Stimulated activated naive CD8-positive, alpha-beta T cell treated with anti-CD3 and anti-CD28 coated beads, Interleukin-15, amount 100 ng/mL, for 72 hours (primary cell): ENCODE data around the gene PSMG4.

Source experiments
- ATAC-seq: fragments of 150-1000 bp; cut with Tn5 transposase; 2 replicates; pipeline ENCODE4 v1.10.0; 2021; ENCODE audit warnings: mild to moderate bottlenecking, moderate library complexity
- DNase-seq, 2 donors: peaks; one replicate each; pipeline ENCODE4 v3.0.0; 2021 to 2022
- H3K27ac Mint-ChIP-seq, 2 donors: one replicate each; pipeline ENCODE4 v1.8.0; 2022; ENCODE audit warnings: mild to moderate bottlenecking in 2 of 2, mixed read lengths in 2 of 2, moderate library complexity in 2 of 2
- H3K27me3 Mint-ChIP-seq: one replicate; pipeline ENCODE4 v1.8.0; 2022; ENCODE audit warnings: mixed read lengths
- H3K4me1 Mint-ChIP-seq: one replicate; pipeline ENCODE4 v1.8.0; 2022; ENCODE audit warnings: mild to moderate bottlenecking, mixed read lengths
- H3K4me3 Mint-ChIP-seq, 2 donors: one replicate each; pipeline ENCODE4 v1.8.0; 2022; ENCODE audit warnings: mild to moderate bottlenecking in 2 of 2, mixed read lengths in 2 of 2, moderate library complexity in 1 of 2
- H3K9me3 Mint-ChIP-seq, 2 donors: one replicate each; pipeline ENCODE4 v1.8.0; 2022; ENCODE audit warnings: mixed read lengths in 2 of 2

Gene PSMG4

GRCh38 chr6:3258201-3258600 is 546 bp upstream of the PSMG4 start:
- H3K4me1 Mint-ChIP-seq = peaks cover 33% of the 10 kb centered on the region
- no peaks in the 10 kb centered on the region for H3K9me3 Mint-ChIP-seq
- ATAC-seq (no peak), DNase-seq (no peak)
- peaks cover 10% of the 10 kb centered on the region for H3K27me3 Mint-ChIP-seq
- no peak overlapping the region for H3K27ac Mint-ChIP-seq
- H3K4me3 Mint-ChIP-seq = peak overlapping the region in 1 of 2 donors; percentile 95

GRCh38 chr6:3259491-3259958 is 778 bp downstream of the PSMG4 start:
- peak overlapping the region; percentile 97 to 98 for H3K27ac Mint-ChIP-seq
- ATAC-seq (peak; percentile 57), DNase-seq (peak; percentile 19 to 43)
- H3K27me3 Mint-ChIP-seq = peaks cover 10% of the 10 kb centered on the region
- H3K4me1 Mint-ChIP-seq = peaks cover 46% of the 10 kb centered on the region
- no peaks in the 10 kb centered on the region for H3K9me3 Mint-ChIP-seq
- H3K4me3 Mint-ChIP-seq = peak overlapping the region; percentile 95 to 96

- Mint-ChIP-seq H3K9me3 (no peaks in the 10 kb centered on the region), H3K4me3 (peak overlapping the region; percentile 95 to 96), H3K27me3 (peaks cover 10% of the 10 kb centered on the region), H3K4me1 (peaks cover 53% of the 10 kb centered on the region), H3K27ac (peak overlapping the region in 1 of 2 donors; percentile 63)
- ATAC-seq (no peak), DNase-seq (no peak)
Observed at GRCh38 chr6:3260296-3260695, 1.5 kb downstream of the PSMG4 start.

GRCh38 chr6:3260772-3261517 is 2.2 kb downstream of the PSMG4 start:
- H3K9me3 Mint-ChIP-seq = no peaks in the 10 kb centered on the region
- DNase-seq (no peak), ATAC-seq (no peak)
- H3K27me3 Mint-ChIP-seq = peaks cover 10% of the 10 kb centered on the region
- peaks cover 53% of the 10 kb centered on the region for H3K4me1 Mint-ChIP-seq
- H3K27ac Mint-ChIP-seq = peak overlapping the region; percentile 5 to 63
- H3K4me3 Mint-ChIP-seq = peak overlapping the region; percentile 95 to 96

- H3K4me3 Mint-ChIP-seq = peak overlapping the region in 1 of 2 donors; percentile 95
- DNase-seq (no peak), ATAC-seq (no peak)
- no peaks in the 10 kb centered on the region for H3K9me3 Mint-ChIP-seq
- H3K27ac Mint-ChIP-seq = no peak overlapping the region
- H3K27me3 Mint-ChIP-seq = peaks cover 7% of the 10 kb centered on the region
- peaks cover 58% of the 10 kb centered on the region for H3K4me1 Mint-ChIP-seq
Observed at GRCh38 chr6:3261518-3261820, 2.7 kb downstream of the PSMG4 start.

- Mint-ChIP-seq H3K9me3 (no peaks in the 10 kb centered on the region), H3K27ac (peak overlapping the region in 1 of 2 donors; percentile 23), H3K4me1 (peaks cover 60% of the 10 kb centered on the region), H3K4me3 (peak overlapping the region in 1 of 2 donors; percentile 95), H3K27me3 (peaks cover 2% of the 10 kb centered on the region)
- DNase-seq (no peak), ATAC-seq (no peak)
Observed at GRCh38 chr6:3261921-3262320, 3.2 kb downstream of the PSMG4 start.

- Mint-ChIP-seq H3K4me1 (peaks cover 60% of the 10 kb centered on the region), H3K9me3 (no peaks in the 10 kb centered on the region), H3K27me3 (no peaks in the 10 kb centered on the region), H3K27ac (peak overlapping the region; percentile 9 to 36), H3K4me3 (no peak overlapping the region)
- ATAC-seq (no peak), DNase-seq (no peak)
Observed at GRCh38 chr6:3263096-3263495, 4.3 kb downstream of the PSMG4 start.

- DNase-seq (no peak), ATAC-seq (no peak)
- H3K4me3 Mint-ChIP-seq = no peak overlapping the region
- no peaks in the 10 kb centered on the region for H3K9me3 Mint-ChIP-seq
- H3K27ac Mint-ChIP-seq = peak overlapping the region in 1 of 2 donors; percentile 81
- H3K4me1 Mint-ChIP-seq = peaks cover 60% of the 10 kb centered on the region
- no peaks in the 10 kb centered on the region for H3K27me3 Mint-ChIP-seq
Observed at GRCh38 chr6:3264356-3264755, 5.6 kb downstream of the PSMG4 start.

GRCh38 chr6:3265671-3266070 is 6.9 kb downstream of the PSMG4 start:
- no peaks in the 10 kb centered on the region for H3K9me3 Mint-ChIP-seq
- no peaks in the 10 kb centered on the region for H3K27me3 Mint-ChIP-seq
- no peak overlapping the region for H3K27ac Mint-ChIP-seq
- H3K4me1 Mint-ChIP-seq = peaks cover 51% of the 10 kb centered on the region
- ATAC-seq (no peak), DNase-seq (no peak)
- H3K4me3 Mint-ChIP-seq = no peak overlapping the region

- no peak for ATAC-seq
- no peak for DNase-seq
- no peaks in the 10 kb centered on the region for H3K27me3 Mint-ChIP-seq
- no peak overlapping the region for H3K4me3 Mint-ChIP-seq
- H3K27ac Mint-ChIP-seq = no peak overlapping the region
- H3K9me3 Mint-ChIP-seq = no peaks in the 10 kb centered on the region
- peaks cover 51% of the 10 kb centered on the region for H3K4me1 Mint-ChIP-seq
Observed at GRCh38 chr6:3266170-3266569, 7.4 kb downstream of the PSMG4 start.

GRCh38 chr6:3267162-3267561 is 8.4 kb downstream of the PSMG4 start:
- Mint-ChIP-seq H3K27me3 (no peaks in the 10 kb centered on the region), H3K4me1 (peaks cover 48% of the 10 kb centered on the region), H3K27ac (no peak overlapping the region), H3K4me3 (no peak overlapping the region), H3K9me3 (no peaks in the 10 kb centered on the region)
- ATAC-seq = no peak
- no peak for DNase-seq

- peaks cover 35% of the 10 kb centered on the region for H3K4me1 Mint-ChIP-seq
- peak overlapping the region in 1 of 2 donors; percentile 28 for H3K27ac Mint-ChIP-seq
- H3K9me3 Mint-ChIP-seq = no peaks in the 10 kb centered on the region
- no peak overlapping the region for H3K4me3 Mint-ChIP-seq
- DNase-seq (no peak), ATAC-seq (no peak)
- H3K27me3 Mint-ChIP-seq = no peaks in the 10 kb centered on the region
Observed at GRCh38 chr6:3268680-3269079, 9.9 kb downstream of the PSMG4 start.

- ATAC-seq (no peak), DNase-seq (no peak)
- Mint-ChIP-seq H3K27me3 (no peaks in the 10 kb centered on the region), H3K9me3 (no peaks in the 10 kb centered on the region), H3K4me3 (no peak overlapping the region), H3K4me1 (peaks cover 34% of the 10 kb centered on the region), H3K27ac (peak overlapping the region in 1 of 2 donors; percentile 28)
Observed at GRCh38 chr6:3269281-3269975, 10.7 kb downstream of the PSMG4 start.

- H3K4me1 Mint-ChIP-seq = peaks cover 27% of the 10 kb centered on the region
- no peaks in the 10 kb centered on the region for H3K27me3 Mint-ChIP-seq
- no peaks in the 10 kb centered on the region for H3K9me3 Mint-ChIP-seq
- no peak overlapping the region for H3K4me3 Mint-ChIP-seq
- ATAC-seq = no peak
- no peak overlapping the region for H3K27ac Mint-ChIP-seq
- DNase-seq = no peak
Observed at GRCh38 chr6:3270258-3270657, 11.5 kb downstream of the PSMG4 start.

- ATAC-seq (no peak), DNase-seq (no peak)
- no peak overlapping the region for H3K4me3 Mint-ChIP-seq
- H3K27ac Mint-ChIP-seq = peak overlapping the region in 1 of 2 donors; percentile 37
- no peaks in the 10 kb centered on the region for H3K9me3 Mint-ChIP-seq
- peaks cover 20% of the 10 kb centered on the region for H3K4me1 Mint-ChIP-seq
- H3K27me3 Mint-ChIP-seq = no peaks in the 10 kb centered on the region
Observed at GRCh38 chr6:3271756-3272155, 13.0 kb downstream of the PSMG4 start.

GRCh38 chr6:3272911-3273547 is 14.3 kb downstream of the PSMG4 start:
- no peaks in the 10 kb centered on the region for H3K27me3 Mint-ChIP-seq
- ATAC-seq = no peak
- H3K9me3 Mint-ChIP-seq = no peaks in the 10 kb centered on the region
- peaks cover 20% of the 10 kb centered on the region for H3K4me1 Mint-ChIP-seq
- H3K27ac Mint-ChIP-seq = no peak overlapping the region
- no peak for DNase-seq
- no peak overlapping the region for H3K4me3 Mint-ChIP-seq
